B cell (primary cell): Measurements from ENCODE around the gene HS2ST1. TPM values are rescaled to one million over a fixed set of nuclear protein-coding genes. Genes with fewer than 3 reads are reported as not detected.

Experiments used
- ATAC-seq: fragments of 200-7000 bp; cut with Tn5 transposase; one replicate; pipeline ENCODE4 v1.10.0; 2021; ENCODE audit warnings: low read depth, mild to moderate bottlenecking, moderate number of reproducible peaks, moderate library complexity
- CTCF ChIA-PET: fragments of 350-600 bp; sonication (Branson Sonifier 250); formaldehyde crosslinking; loops from one replicate; lab custom pipeline; 2021; ENCODE audit warnings: antibody characterized with exemption, inconsistent platforms; lab: Charles Lee
- POLR2A ChIA-PET: fragments of 350-600 bp; sonication (Branson Sonifier 250); formaldehyde crosslinking; loops from one replicate; lab custom pipeline; 2021; ENCODE audit warnings: antibody characterized with exemption; lab: Charles Lee
- DNase-seq: peaks from one replicate; pipeline ENCODE4 v3.0.0; 2013
- H2AFZ ChIP-seq: 2 replicates; pipeline ENCODE4 v1.6.1; 2012; ENCODE audit warnings: mild to moderate bottlenecking, low read depth, low read length; ENCODE audit not compliant: insufficient read depth, poor library complexity, severe bottlenecking
- H3K27ac ChIP-seq, 2 donors: 1 replicate in 1 of 2; 2 replicates in 1 of 2; pipeline ENCODE4 v1.5.1; 2012 to 2013; ENCODE audit warnings: low read length in 2 of 2, mild to moderate bottlenecking in 2 of 2, moderate library complexity in 1 of 2
- H3K27me3 ChIP-seq, 4 experiments: fragments of 200-600 bp in 1 of 4; sonication (generic) in 1 of 4; replicated peaks in 1 of 4; 1 replicate in 2 of 4; 2 replicates in 2 of 4; pipeline versions ENCODE4 v1.6.1 to v1.7.0; 2013 to 2016; ENCODE audit warnings: low read length in 3 of 4, mild to moderate bottlenecking in 2 of 4, mixed read lengths in 1 of 4, moderate library complexity in 1 of 4; ENCODE audit not compliant: insufficient read depth in 4 of 4, control insufficient read depth in 3 of 4; ENCODE audit errors: control extremely low read depth in 1 of 4
- H3K36me3 ChIP-seq, 2 experiments: replicated peaks in 1 of 2; 1 replicate in 1 of 2; 2 replicates in 1 of 2; pipeline versions ENCODE4 v1.6.1 to v1.7.1; 2013; ENCODE audit warnings: low read length in 1 of 2; ENCODE audit not compliant: insufficient read depth in 2 of 2, control insufficient read depth in 1 of 2; ENCODE audit errors: control extremely low read depth in 1 of 2, extremely low read depth in 1 of 2
- H3K4me1 ChIP-seq, 2 donors: fragments of 200-600 bp in 1 of 2; sonication (generic) in 1 of 2; 1 replicate in 1 of 2; 2 replicates in 1 of 2; pipeline versions ENCODE4 v1.5.1 to v1.6.1; 2013 to 2017; ENCODE audit warnings: low read length in 2 of 2; ENCODE audit not compliant: control insufficient read depth in 2 of 2, insufficient read depth in 2 of 2
- H3K4me2 ChIP-seq: replicated peaks from 2 replicates; pipeline ENCODE3; 2012; ENCODE audit warnings: mild to moderate bottlenecking, low read depth, low read length; ENCODE audit not compliant: poor library complexity, severe bottlenecking
- H3K4me3 ChIP-seq, 5 experiments: fragments of 200-600 bp in 1 of 5; sonication (generic) in 1 of 5; 1 replicate in 3 of 5; 2 replicates in 2 of 5; pipeline versions ENCODE4 v1.5.1 to v1.7.0; 2011 to 2016; ENCODE audit warnings: low read length in 4 of 5, mild to moderate bottlenecking in 4 of 5, low read depth in 2 of 5, control low read depth in 1 of 5, moderate library complexity in 1 of 5; ENCODE audit not compliant: insufficient read depth in 1 of 5; ENCODE audit errors: control extremely low read depth in 1 of 5, extremely low read depth in 1 of 5
- H3K79me2 ChIP-seq: fragments of 200-600 bp; sonication (generic); one replicate; pipeline ENCODE4 v1.6.0; 2016; ENCODE audit warnings: low read length; ENCODE audit not compliant: control insufficient read depth, insufficient read depth
- H3K9ac ChIP-seq: fragments of 200-600 bp; sonication (generic); 2 replicates; pipeline ENCODE4 v1.6.1; 2017; ENCODE audit warnings: mild to moderate bottlenecking, low read length, moderate library complexity
- H3K9me3 ChIP-seq, 3 donors: one replicate each; pipeline versions ENCODE4 v1.6.1 to v1.7.1; 2013; ENCODE audit warnings: low read length in 2 of 3; ENCODE audit not compliant: control insufficient read depth in 2 of 3, insufficient read depth in 1 of 3; ENCODE audit errors: control extremely low read depth in 1 of 3
- H4K20me1 ChIP-seq: 2 replicates; pipeline ENCODE4 v1.6.0; 2012; ENCODE audit warnings: mild to moderate bottlenecking, low read length; ENCODE audit not compliant: insufficient read depth, control insufficient read depth, poor library complexity, severe bottlenecking
- H3K27ac Mint-ChIP-seq: one replicate; pipeline ENCODE4 v1.8.0; 2021; ENCODE audit warnings: mixed read lengths
- H3K27me3 Mint-ChIP-seq: one replicate; pipeline ENCODE4 v1.8.0; 2021; ENCODE audit warnings: mixed read lengths
- H3K4me1 Mint-ChIP-seq: one replicate; pipeline ENCODE4 v1.8.0; 2021; ENCODE audit warnings: mixed read lengths
- H3K4me3 Mint-ChIP-seq: one replicate; pipeline ENCODE4 v1.8.0; 2021; ENCODE audit warnings: mixed read lengths
- H3K9me3 Mint-ChIP-seq: one replicate; pipeline ENCODE4 v1.8.0; 2022; ENCODE audit warnings: mixed read lengths; ENCODE audit not compliant: insufficient read depth
- EZH2 ChIP-seq: IDR thresholded peaks from 2 replicates; pipeline ENCODE4 v1.6.1; 2012; ENCODE audit warnings: borderline replicate concordance, low read depth, mild to moderate bottlenecking, moderate library complexity, low read length; ENCODE audit not compliant: insufficient read depth, poor library complexity, severe bottlenecking
- WGBS: methylation state at CpG from one replicate; pipeline ENCODE4 v1.1.5; 2013; ENCODE audit warnings: missing lambda C conversion rate; ENCODE audit not compliant: insufficient coverage; 5-methylcytosine and 5-hydroxymethylcytosine counted together
- intact Hi-C: fragments of 100-400 bp; cut with micrococcal nuclease; formaldehyde crosslinking; loops from one replicate; pipeline ENCODE4 v1.10.0; 2022
- polyA plus RNA-seq: library from polyadenylated mRNA; depleted of rRNA; stranded (reverse); fragments of >200 nt; gene quantifications from 2 replicates; pipeline ENCODE4 v1.2.3, GENCODE V29; 2012
- total RNA-seq, 2 donors: library from RNA; stranded (reverse); fragments of 120-200 nt in 1 of 2; gene quantifications; 1 replicate in 1 of 2; 2 replicates in 1 of 2; pipeline versions ENCODE4 v1.2.3 to v1.2.4, GENCODE V29; 2013 to 2022
- TF ChIP-seq, protein P1 (sequence below): fragments of 200-600 bp; IDR thresholded peaks from one replicate; pipeline ENCODE4 v1.8.0; 2022; ENCODE audit warnings: antibody characterized with exemption, mild to moderate bottlenecking

Gene HS2ST1
- total and polyA plus RNA-seq, 2 donors (not counting 1 experiment from before 2014, with no cell fraction given) = 3.0 to 16.9 TPM

DNA sequence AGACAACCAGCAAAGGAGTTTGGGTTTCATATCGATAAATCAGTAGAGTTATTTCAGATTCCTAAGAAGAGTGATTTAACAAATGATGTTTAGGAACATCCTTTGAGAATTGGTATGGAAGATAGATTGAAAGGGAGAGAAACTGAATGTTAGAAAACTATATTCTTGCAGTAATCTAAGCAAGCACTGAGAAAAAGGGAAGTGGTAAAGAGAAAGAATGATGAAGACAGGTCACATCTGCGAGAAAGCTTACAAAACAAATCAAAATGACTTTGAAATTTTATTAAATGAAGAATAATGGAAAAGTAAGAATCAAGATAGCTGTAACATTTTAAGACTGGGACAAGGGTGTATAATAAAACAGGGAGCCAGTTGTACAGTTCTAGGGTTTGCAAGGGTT, 177.0 kb downstream of the HS2ST1 start:
- ATAC-seq (no peak), DNase-seq (peak; percentile 7)
- H3K4me1 ChIP-seq = peaks cover 0 to 3% of the 10 kb centered on the region in 2 donors
- Mint-ChIP-seq H3K4me3 (no peak overlapping the region), H3K27me3 (no peaks in the 10 kb centered on the region), H3K4me1 (peaks cover 14% of the 10 kb centered on the region), H3K27ac (peak overlapping the region; percentile 7), H3K9me3 (no peaks in the 10 kb centered on the region)
- no peaks in the 10 kb centered on the region for H4K20me1 ChIP-seq
- no peak overlapping the region for H3K9ac ChIP-seq
- H3K9me3 ChIP-seq = no peaks in the 10 kb centered on the region
- H3K36me3 ChIP-seq = peaks cover 0 to 2% of the 10 kb centered on the region in 2 experiments
- TF ChIP-seq, protein P1, sequence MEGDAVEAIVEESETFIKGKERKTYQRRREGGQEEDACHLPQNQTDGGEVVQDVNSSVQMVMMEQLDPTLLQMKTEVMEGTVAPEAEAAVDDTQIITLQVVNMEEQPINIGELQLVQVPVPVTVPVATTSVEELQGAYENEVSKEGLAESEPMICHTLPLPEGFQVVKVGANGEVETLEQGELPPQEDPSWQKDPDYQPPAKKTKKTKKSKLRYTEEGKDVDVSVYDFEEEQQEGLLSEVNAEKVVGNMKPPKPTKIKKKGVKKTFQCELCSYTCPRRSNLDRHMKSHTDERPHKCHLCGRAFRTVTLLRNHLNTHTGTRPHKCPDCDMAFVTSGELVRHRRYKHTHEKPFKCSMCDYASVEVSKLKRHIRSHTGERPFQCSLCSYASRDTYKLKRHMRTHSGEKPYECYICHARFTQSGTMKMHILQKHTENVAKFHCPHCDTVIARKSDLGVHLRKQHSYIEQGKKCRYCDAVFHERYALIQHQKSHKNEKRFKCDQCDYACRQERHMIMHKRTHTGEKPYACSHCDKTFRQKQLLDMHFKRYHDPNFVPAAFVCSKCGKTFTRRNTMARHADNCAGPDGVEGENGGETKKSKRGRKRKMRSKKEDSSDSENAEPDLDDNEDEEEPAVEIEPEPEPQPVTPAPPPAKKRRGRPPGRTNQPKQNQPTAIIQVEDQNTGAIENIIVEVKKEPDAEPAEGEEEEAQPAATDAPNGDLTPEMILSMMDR = no peak
- H3K79me2 ChIP-seq = no peaks in the 10 kb centered on the region
- no peak overlapping the region for H2AFZ ChIP-seq
- no peak overlapping the region for H3K4me3 ChIP-seq
- H3K27me3 ChIP-seq = no peaks in the 10 kb centered on the region
- ChIA-PET CTCF (interaction anchor here (1.0 kb wide), 1 partner anchor 258 kb away, joined by 5 read pairs; no protein-coding TSS in a partner anchor), POLR2A (no interaction called here)
- H3K27ac ChIP-seq = no peak overlapping the region
- peak overlapping the region; percentile 13 for H3K4me2 ChIP-seq
- intact Hi-C loops = no loop called here
- WGBS = no CpG with 5 or more reads among the region's 2 CpGs

DNA sequence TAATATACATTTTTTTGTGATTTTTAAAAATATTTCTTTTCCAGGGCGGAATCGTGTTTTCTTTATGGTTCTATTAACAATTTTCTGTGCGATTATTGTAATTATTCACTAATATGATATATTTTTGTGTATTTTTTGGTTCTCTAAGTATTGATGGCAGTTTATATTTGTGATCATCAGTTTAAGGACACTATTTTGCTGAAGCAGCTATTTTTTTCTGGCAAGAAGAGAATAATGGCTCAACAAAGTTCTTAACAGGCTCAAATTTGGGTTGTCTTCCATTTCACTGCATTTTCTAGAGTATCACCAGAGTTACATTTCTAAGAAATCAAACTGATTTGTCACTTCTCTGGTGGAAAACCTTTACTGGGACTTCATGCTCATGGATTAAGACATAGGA, 178.4 kb downstream of the HS2ST1 start:
- Histone ChIP-seq H3K9ac (no peak overlapping the region), H4K20me1 (no peaks in the 10 kb centered on the region), H3K79me2 (no peaks in the 10 kb centered on the region), H3K27ac (no peak overlapping the region), H3K36me3 (no peaks in the 10 kb centered on the region), H3K4me1 (peaks cover 0 to 3% of the 10 kb centered on the region in 2 donors), H3K4me2 (no peak overlapping the region), H3K9me3 (no peaks in the 10 kb centered on the region), H2AFZ (no peak overlapping the region), H3K27me3 (no peaks in the 10 kb centered on the region), H3K4me3 (no peak overlapping the region)
- WGBS = no CpG with 5 or more reads among the region's 3 CpGs
- ATAC-seq (no peak), DNase-seq (no peak)
- POLR2A ChIA-PET = no interaction called here
- intact Hi-C loops = no loop called here
- Mint-ChIP-seq H3K27ac (no peak overlapping the region), H3K9me3 (no peaks in the 10 kb centered on the region), H3K27me3 (no peaks in the 10 kb centered on the region), H3K4me3 (no peak overlapping the region), H3K4me1 (peaks cover 14% of the 10 kb centered on the region)
- no peak for TF ChIP-seq EZH2
- TF ChIP-seq, protein P1 = no peak
- CTCF ChIA-PET = interaction anchor here (1.2 to 1.4 kb wide), 3 partner anchors 8 to 261 kb away, joined by 3 to 7 read pairs (median 4); no protein-coding TSS in a partner anchor
